K562 (cell line): Measurements from ENCODE around the gene GNAT1. TPM values are rescaled to one million over a fixed set of nuclear protein-coding genes. Genes with fewer than 3 reads are reported as not detected.

ENCODE experiments used
- ATAC-seq: fragments of 200-7000 bp; cut with Tn5 transposase; 3 replicates; pipeline ENCODE4 v1.9.1; 2020; ENCODE audit warnings: moderate library complexity
- BruUV-seq: library from RNA; stranded (reverse); fragments of 400-500 nt; replicated peaks from 2 replicates; lab custom pipeline; 2021; lab: Mats Ljungman, UMichigan
- CTCF ChIA-PET: fragments of 300-600 bp; formaldehyde crosslinking; extraction: SDS; loops from one replicate; lab custom pipeline; 2021; ENCODE audit warnings: low intra/inter-chr PET ratio; lab: Yijun Ruan, JAX
- POLR2A ChIA-PET: fragments of 300-600, 350-650 bp; sonication (Branson Sonifier 250); formaldehyde crosslinking; extraction: SDS; loops from one replicate; lab custom pipeline; 2021; ENCODE audit warnings: antibody characterized with exemption, inconsistent platforms; lab: Yijun Ruan, JAX
- DNase-seq, 4 experiments: peaks; one replicate each; pipeline versions ENCODE4 v3.0.0 to v3.0.0-alpha.2; 2011 to 2018; ENCODE audit warnings: low spot score in 3 of 4, mixed read lengths in 3 of 4; ENCODE audit errors: extremely low read depth in 1 of 4
- FAIRE-seq: peaks from 2 replicates; lab custom pipeline; 2011; peaks lifted over from hg19 to GRCh38; lab: Jason Lieb, UNC
- H2AFZ ChIP-seq: 2 replicates; pipeline ENCODE4 v1.6.0; 2011; ENCODE audit warnings: low read depth, low read length, control low read depth, inconsistent platforms
- H3K27ac ChIP-seq: fragments of 200-600 bp; 3 replicates; pipeline ENCODE4 v1.8.0; 2011; ENCODE audit warnings: low read depth, mild to moderate bottlenecking, control low read depth, inconsistent platforms, low read length, moderate library complexity, mixed read lengths; ENCODE audit errors: extremely low read depth
- H3K27me3 ChIP-seq, 2 experiments: fragments of 300-600 bp in 1 of 2; 2 replicates in 1 of 2; 3 replicates in 1 of 2; pipeline versions ENCODE4 v1.6.0 to v1.8.0; 2011; ENCODE audit warnings: inconsistent platforms in 2 of 2, low read length in 2 of 2, mild to moderate bottlenecking in 1 of 2, mixed read lengths in 1 of 2, moderate library complexity in 1 of 2; ENCODE audit not compliant: control insufficient read depth in 2 of 2, insufficient read depth in 2 of 2
- H3K36me3 ChIP-seq: fragments of 300-600 bp; 3 replicates; pipeline ENCODE4 v1.8.0; 2011; ENCODE audit warnings: mild to moderate bottlenecking, low read length, inconsistent platforms; ENCODE audit not compliant: control insufficient read depth, insufficient read depth
- H3K4me1 ChIP-seq, 2 experiments: fragments of 200-600 bp in 1 of 2; replicated peaks in 1 of 2; 2 replicates in 1 of 2; 3 replicates in 1 of 2; pipeline versions ENCODE4 v1.5.1 to v1.8.0; 2011; ENCODE audit warnings: inconsistent platforms in 2 of 2, low read length in 2 of 2, mild to moderate bottlenecking in 1 of 2, mixed read lengths in 1 of 2, moderate library complexity in 1 of 2; ENCODE audit not compliant: control insufficient read depth in 2 of 2, insufficient read depth in 2 of 2
- H3K4me2 ChIP-seq: 2 replicates; pipeline ENCODE4 v1.6.1; 2011; ENCODE audit warnings: low read length, control low read depth, inconsistent platforms, mixed read lengths; ENCODE audit not compliant: insufficient read depth
- H3K4me3 ChIP-seq: fragments of 200-600 bp; sonication (generic), shearing (Covaris generic); 2 replicates; pipeline ENCODE4 v1.5.1; 2016; ENCODE audit warnings: control low read depth, inconsistent platforms
- H3K79me2 ChIP-seq: fragments of 200-600 bp; 3 replicates; pipeline ENCODE4 v1.8.0; 2011; ENCODE audit warnings: low read length, inconsistent platforms; ENCODE audit not compliant: control insufficient read depth, insufficient read depth
- H3K9ac ChIP-seq, 2 experiments: 2 replicates each; pipeline versions ENCODE4 v1.6.0 to v1.6.1; 2011; ENCODE audit warnings: low read depth in 2 of 2, low read length in 2 of 2, control low read depth in 1 of 2, inconsistent platforms in 1 of 2, mild to moderate bottlenecking in 1 of 2, mixed read lengths in 1 of 2; ENCODE audit not compliant: insufficient read depth in 1 of 2
- H3K9me1 ChIP-seq: one replicate; pipeline ENCODE4 v1.6.0; 2011; ENCODE audit warnings: inconsistent platforms, mild to moderate bottlenecking, low read length, moderate library complexity; ENCODE audit not compliant: control insufficient read depth, insufficient read depth
- H3K9me3 ChIP-seq: replicated peaks from 2 replicates; pipeline ENCODE4 v1.5.1; 2011; ENCODE audit warnings: low read depth, low read length, inconsistent platforms; ENCODE audit not compliant: control insufficient read depth, insufficient read depth
- H4K20me1 ChIP-seq: replicated peaks from 2 replicates; pipeline ENCODE4 v1.6.1; 2011; ENCODE audit warnings: low read length, inconsistent platforms, mixed read lengths; ENCODE audit not compliant: control insufficient read depth, insufficient read depth
- COPS2 ChIP-seq: fragments of 450-650 bp; conservative IDR thresholded peaks from 2 replicates; pipeline ENCODE4 v1.6.1; 2016; ENCODE audit warnings: mild to moderate bottlenecking, moderate library complexity
- EP300 ChIP-seq: IDR thresholded peaks from 2 replicates; pipeline ENCODE4 v1.6.1; 2012; ENCODE audit warnings: low read length, improper control_type of control experiment
- KDM5B ChIP-seq: fragments of 200-600 bp; sonication (generic); IDR thresholded peaks from 2 replicates; pipeline ENCODE4 v1.6.1; 2012; ENCODE audit warnings: low read depth, mild to moderate bottlenecking, moderate library complexity, low read length, control low read depth, inconsistent platforms; ENCODE audit not compliant: insufficient replicate concordance
- L3MBTL2 ChIP-seq: fragments of 450-650 bp; IDR thresholded peaks from 2 replicates; pipeline ENCODE4 v1.6.1; 2016; ENCODE audit warnings: mild to moderate bottlenecking, moderate library complexity
- MNT ChIP-seq, 2 experiments: fragments of 450-650 bp; conservative IDR thresholded peaks; 2 replicates each; pipeline ENCODE4 v1.6.1; 2017; ENCODE audit warnings: mild to moderate bottlenecking in 2 of 2, moderate library complexity in 2 of 2
- MYBL2 ChIP-seq, 2 experiments: fragments of 450-650 bp in 1 of 2; sonication (generic) in 1 of 2; formaldehyde crosslinking in 1 of 2; IDR thresholded peaks; 2 replicates each; pipeline versions ENCODE4 v1.6.1 to v1.8.1; 2017 to 2022; ENCODE audit warnings: borderline replicate concordance in 1 of 2, inconsistent platforms in 1 of 2, low read depth in 1 of 2, mild to moderate bottlenecking in 1 of 2, missing genetic modification reagents in 1 of 2, moderate library complexity in 1 of 2
- PKNOX1 ChIP-seq: fragments of 450-650 bp; IDR thresholded peaks from 2 replicates; pipeline ENCODE4 v1.6.1; 2016
- PML ChIP-seq: IDR thresholded peaks from 2 replicates; pipeline ENCODE4 v1.6.1; 2012; ENCODE audit warnings: low read length, inconsistent platforms
- POLR2G ChIP-seq: fragments of 200-400 bp; formaldehyde crosslinking; IDR thresholded peaks from 2 replicates; pipeline ENCODE4 v1.6.1; 2017; ENCODE audit warnings: low read depth, mild to moderate bottlenecking, antibody characterized with exemption, low read length, moderate library complexity
- PYGO2 ChIP-seq: fragments of 450-650 bp; IDR thresholded peaks from 2 replicates; pipeline ENCODE4 v1.6.1; 2016; ENCODE audit warnings: mild to moderate bottlenecking, missing genetic modification characterization, moderate library complexity, missing compliant biosample characterization
- RBFOX2 ChIP-seq: fragments of 200-400 bp; formaldehyde crosslinking; IDR thresholded peaks from 2 replicates; pipeline ENCODE4 v1.6.1; 2017; ENCODE audit warnings: low read depth, mild to moderate bottlenecking, low read length, moderate library complexity
- RBM14 ChIP-seq: fragments of 200-400 bp; formaldehyde crosslinking; IDR thresholded peaks from 2 replicates; pipeline ENCODE4 v1.6.1; 2018; ENCODE audit warnings: low read depth, mild to moderate bottlenecking, low read length, moderate library complexity, borderline replicate concordance; ENCODE audit not compliant: insufficient read depth
- RCOR1 ChIP-seq, 2 experiments: IDR thresholded peaks; 2 replicates each; pipeline ENCODE4 v1.6.1; 2012; ENCODE audit warnings: low read depth in 2 of 2, low read length in 2 of 2, borderline replicate concordance in 1 of 2, improper control_type of control experiment in 1 of 2
- THAP7 ChIP-seq: fragments of 250-450 bp; sonication (Bioruptor Pico); IDR thresholded peaks from 2 replicates; pipeline ENCODE4 v1.5.0; 2021
- XRCC3 ChIP-seq: fragments of 450-650 bp; IDR thresholded peaks from 2 replicates; pipeline ENCODE4 v1.6.1; 2017; ENCODE audit warnings: mild to moderate bottlenecking, moderate library complexity
- ZNF175 ChIP-seq: fragments of 200-800 bp; sonication (Bioruptor generic); IDR thresholded peaks from 2 replicates; pipeline ENCODE4 v1.6.1; 2016; ENCODE audit warnings: low read depth, mild to moderate bottlenecking, missing genetic modification characterization, missing compliant biosample characterization
- ZNF511 ChIP-seq: sonication (generic); formaldehyde crosslinking; IDR thresholded peaks from 2 replicates; pipeline ENCODE4 v1.8.0; 2022; ENCODE audit warnings: mild to moderate bottlenecking, missing genetic modification reagents
- WGBS: fragments of 100-300 bp; shearing (Covaris generic); methylation state at CpG from one replicate; pipeline ENCODE4 v1.1.6; 2016; ENCODE audit warnings: low coverage, mixed read lengths; ENCODE audit not compliant: insufficient coverage; ENCODE audit errors: missing lambda C conversion rate; 5-methylcytosine and 5-hydroxymethylcytosine counted together
- in situ Hi-C: fragments of 300-500 bp; cut with MboI; formaldehyde crosslinking; loops from 4 replicates; pipeline ENCODE4 v1.15.0; 2018; ENCODE audit warnings: inconsistent platforms, mixed read lengths
- intact Hi-C: fragments of 100-400 bp; cut with micrococcal nuclease; formaldehyde crosslinking; loops from 2 replicates; pipeline ENCODE4 v1.14.2; 2022
- polyA plus RNA-seq, 8 experiments: library from polyadenylated mRNA; depleted of rRNA in 4 of 8; stranded (reverse) in 5 of 8; unstranded in 3 of 8; fragments of >200 nt; fragmentation: Nextera tagmentation in 2 of 8; fragmentation: Illumina TruSeq in 1 of 8; extraction: Ambion mirVana in 2 of 8; extraction: Trizol in 1 of 8; gene quantifications; 2 replicates each; pipeline versions ENCODE4 v1.2.1 to v1.2.3, GENCODE V29; 2011 to 2014; ENCODE audit warnings: inconsistent platforms in 1 of 8, missing spikeins in 1 of 8
- total RNA-seq, 7 experiments: library from RNA; depleted of rRNA in 6 of 7; stranded (reverse); fragments of >200 nt in 6 of 7; fragmentation: Illumina TruSeq in 2 of 7; extraction: Trizol in 2 of 7; gene quantifications; 2 replicates each; pipeline versions ENCODE4 v1.2.1 to v1.2.3, GENCODE V29; 2011 to 2021; ENCODE audit warnings: low replicate concordance in 1 of 7

The GNAT1 gene
- total and polyA plus RNA-seq, 9 of the 15 experiments (the other 6 are each of a cell fraction or from before 2014, with no cell fraction given) = not detected

- Histone ChIP-seq H3K9ac (peak within 1 kb of the TSS; percentile 67 to 95), H3K79me2 (peaks cover 31% of the 10 kb centered on the region), H3K36me3 (0 out of 3 replicates have a peak, but pooled peaks cover 2% of the 10 kb centered on the region), H3K4me1 (peaks cover 27 to 54% of the 10 kb centered on the region in 2 experiments), H3K27ac (peak within 1 kb of the TSS; percentile 68), H3K4me2 (peak within 1 kb of the TSS; percentile 80), H3K9me3 (no peaks in the 10 kb centered on the region), H2AFZ (peak within 1 kb of the TSS; percentile 72; the same call in 1 of the 2 replicates), H3K4me3 (peak within 1 kb of the TSS; percentile 73), H3K27me3 (no peaks in the 10 kb centered on the region), H3K9me1 (no peaks in the 10 kb centered on the region), H4K20me1 (no peaks in the 10 kb centered on the region)
- no TSS peak for BruUV-seq
- ChIA-PET POLR2A (interaction anchor here (0.6 to 1.5 kb wide), 8 partner anchors 11 to 98 kb away, joined by 3 to 5 read pairs (median 4); no protein-coding TSS in a partner anchor), CTCF (no interaction called here)
- in situ Hi-C loops (no loop called here), intact Hi-C loops (no loop called here)
- peak; percentile 93 for FAIRE-seq
- peak; percentile 98 for ATAC-seq
- DNase-seq = peak; percentile 92 to 97 (median 94)
- 0% methylated on average over 15 of the region's 75 CpGs for WGBS
- TF ChIP-seq COPS2 = no peak
- peak; percentile 69 for TF ChIP-seq PKNOX1
- peak; percentile 51 to 60 for TF ChIP-seq MNT (conservative IDR thresholded peaks at IDR 0.05)
- peak; percentile 85 for TF ChIP-seq RBFOX2
- TF ChIP-seq ZNF175 (CRISPR knock-in tag) = no peak
- no peak for TF ChIP-seq PML
- peak; percentile 63 for TF ChIP-seq L3MBTL2
- TF ChIP-seq MYBL2 (IDR thresholded peaks at IDR 0.05; ENCODE audit: low read depth) = no peak
- no peak for TF ChIP-seq MYBL2 (CRISPR knock-in tag; IDR thresholded peaks at IDR 0.05; ENCODE audit: borderline replicate concordance)
- TF ChIP-seq ZNF511 (CRISPR knock-in tag) = no peak
- TF ChIP-seq XRCC3 = no peak
- no peak for TF ChIP-seq EP300
- no peak for TF ChIP-seq RBM14
- TF ChIP-seq THAP7 (CRISPR knock-in tag) = no peak
- TF ChIP-seq RCOR1 (IDR thresholded peaks at IDR 0.05; ENCODE audit: borderline replicate concordance in 1 of 2, low read depth in 2 of 2, low read length in 2 of 2) = peak in 1 of 2 experiments; percentile 12; a peak in 1 of 4 replicates
- peak; percentile 67 for TF ChIP-seq KDM5B
- peak; percentile 96 for TF ChIP-seq POLR2G
- no peak for TF ChIP-seq PYGO2 (tag)
These were observed 44.5 kb downstream of the GNAT1 start, which contains the start of gene GNAI2 for GRCh38 chr3:50235716-50236483. Gene GNAI2, plus strand, starts transcription at chr3:50236204. Its CDS starts 132 bp downstream, at chr3:50236336.
